ENCODE data around the gene TEPSIN.

DNA sequence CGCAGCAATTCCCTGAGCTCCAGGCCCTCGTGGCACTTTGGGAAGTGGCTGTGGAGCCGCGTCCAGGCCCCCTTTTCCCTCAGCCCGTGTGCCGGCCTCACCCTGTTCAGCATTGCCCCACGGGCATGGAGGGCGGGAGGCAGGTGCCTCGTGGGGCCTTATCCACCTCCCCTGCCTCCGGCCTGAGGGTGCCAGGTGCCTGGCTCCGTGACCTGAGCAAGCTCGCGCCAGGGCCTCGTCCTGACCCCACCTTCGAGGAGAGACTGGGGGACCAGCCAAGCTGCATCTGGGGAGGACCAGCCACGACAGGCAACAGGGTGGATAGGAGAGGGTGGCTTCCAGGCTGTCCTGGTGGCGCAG lies 45.8 kb downstream of the TEPSIN start:
- TF ChIP-seq, protein P1, sequence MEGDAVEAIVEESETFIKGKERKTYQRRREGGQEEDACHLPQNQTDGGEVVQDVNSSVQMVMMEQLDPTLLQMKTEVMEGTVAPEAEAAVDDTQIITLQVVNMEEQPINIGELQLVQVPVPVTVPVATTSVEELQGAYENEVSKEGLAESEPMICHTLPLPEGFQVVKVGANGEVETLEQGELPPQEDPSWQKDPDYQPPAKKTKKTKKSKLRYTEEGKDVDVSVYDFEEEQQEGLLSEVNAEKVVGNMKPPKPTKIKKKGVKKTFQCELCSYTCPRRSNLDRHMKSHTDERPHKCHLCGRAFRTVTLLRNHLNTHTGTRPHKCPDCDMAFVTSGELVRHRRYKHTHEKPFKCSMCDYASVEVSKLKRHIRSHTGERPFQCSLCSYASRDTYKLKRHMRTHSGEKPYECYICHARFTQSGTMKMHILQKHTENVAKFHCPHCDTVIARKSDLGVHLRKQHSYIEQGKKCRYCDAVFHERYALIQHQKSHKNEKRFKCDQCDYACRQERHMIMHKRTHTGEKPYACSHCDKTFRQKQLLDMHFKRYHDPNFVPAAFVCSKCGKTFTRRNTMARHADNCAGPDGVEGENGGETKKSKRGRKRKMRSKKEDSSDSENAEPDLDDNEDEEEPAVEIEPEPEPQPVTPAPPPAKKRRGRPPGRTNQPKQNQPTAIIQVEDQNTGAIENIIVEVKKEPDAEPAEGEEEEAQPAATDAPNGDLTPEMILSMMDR (IDR thresholded peaks at IDR 0.05; ENCODE audit: borderline replicate concordance, extremely low read depth, low read length, poor library complexity, severe bottlenecking), result no peak
- TF ChIP-seq EZH2 (IDR thresholded peaks at IDR 0.05; ENCODE audit: borderline replicate concordance, low read depth, low read length, severe bottlenecking), result no peak

Data from DND-41 (cell line).